HG03378 (cell line): ENCODE data around the gene DES.

ENCODE experiments used
- ATAC-seq: cut with Tn5 transposase; IDR thresholded peaks from one replicate; pipeline ENCODE4 v1.9.1; 2021; ENCODE audit warnings: mild to moderate bottlenecking, moderate library complexity; ENCODE audit not compliant: unreplicated experiment

The DES gene

DNA sequence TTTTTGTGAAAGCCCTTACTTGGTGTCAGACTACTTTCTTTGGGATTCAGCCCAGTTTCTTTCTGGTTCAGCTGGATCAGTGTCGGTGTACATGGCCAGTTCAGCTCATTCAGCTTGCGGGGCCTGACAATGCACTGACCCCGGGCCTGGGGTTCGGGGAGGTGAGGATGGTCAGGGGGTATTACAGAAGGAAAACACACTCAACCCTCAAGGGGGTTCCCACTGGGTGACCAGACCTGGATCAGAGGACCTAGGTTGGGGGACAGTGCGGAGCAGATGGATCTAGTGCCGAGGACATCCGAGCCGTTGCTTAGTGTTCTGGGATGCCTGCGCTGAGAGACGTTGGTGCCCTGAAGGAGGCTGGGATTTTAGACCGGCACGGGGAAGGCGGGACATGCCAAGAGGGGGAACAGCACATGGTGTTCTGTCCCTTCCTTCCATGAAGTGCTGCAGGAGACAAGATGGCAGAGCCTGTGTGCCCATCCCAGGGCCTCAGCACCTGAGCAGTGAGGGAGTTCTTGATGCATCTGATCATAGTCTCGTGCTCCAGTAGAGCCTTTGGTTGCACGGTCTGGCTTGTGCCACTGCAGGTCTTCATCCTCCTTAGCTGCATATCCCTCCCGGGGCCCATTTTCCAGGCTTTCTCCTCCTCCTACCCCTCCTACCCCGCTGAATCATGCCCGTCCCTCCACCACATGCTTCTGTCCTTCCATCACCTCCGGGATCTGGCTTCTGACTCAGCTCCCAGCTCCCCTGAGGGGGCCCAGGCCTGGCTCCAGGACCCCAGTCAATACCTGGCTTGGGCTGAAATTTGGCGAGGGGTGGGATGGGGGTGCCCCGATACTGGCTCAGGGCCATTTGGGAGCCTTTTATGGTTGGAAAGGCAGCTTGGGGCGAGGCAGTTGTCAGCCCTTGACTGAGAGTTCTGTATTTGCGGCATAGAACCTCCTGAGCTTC is 34.5 kb downstream of the DES start:
- no peak for ATAC-seq

DNA sequence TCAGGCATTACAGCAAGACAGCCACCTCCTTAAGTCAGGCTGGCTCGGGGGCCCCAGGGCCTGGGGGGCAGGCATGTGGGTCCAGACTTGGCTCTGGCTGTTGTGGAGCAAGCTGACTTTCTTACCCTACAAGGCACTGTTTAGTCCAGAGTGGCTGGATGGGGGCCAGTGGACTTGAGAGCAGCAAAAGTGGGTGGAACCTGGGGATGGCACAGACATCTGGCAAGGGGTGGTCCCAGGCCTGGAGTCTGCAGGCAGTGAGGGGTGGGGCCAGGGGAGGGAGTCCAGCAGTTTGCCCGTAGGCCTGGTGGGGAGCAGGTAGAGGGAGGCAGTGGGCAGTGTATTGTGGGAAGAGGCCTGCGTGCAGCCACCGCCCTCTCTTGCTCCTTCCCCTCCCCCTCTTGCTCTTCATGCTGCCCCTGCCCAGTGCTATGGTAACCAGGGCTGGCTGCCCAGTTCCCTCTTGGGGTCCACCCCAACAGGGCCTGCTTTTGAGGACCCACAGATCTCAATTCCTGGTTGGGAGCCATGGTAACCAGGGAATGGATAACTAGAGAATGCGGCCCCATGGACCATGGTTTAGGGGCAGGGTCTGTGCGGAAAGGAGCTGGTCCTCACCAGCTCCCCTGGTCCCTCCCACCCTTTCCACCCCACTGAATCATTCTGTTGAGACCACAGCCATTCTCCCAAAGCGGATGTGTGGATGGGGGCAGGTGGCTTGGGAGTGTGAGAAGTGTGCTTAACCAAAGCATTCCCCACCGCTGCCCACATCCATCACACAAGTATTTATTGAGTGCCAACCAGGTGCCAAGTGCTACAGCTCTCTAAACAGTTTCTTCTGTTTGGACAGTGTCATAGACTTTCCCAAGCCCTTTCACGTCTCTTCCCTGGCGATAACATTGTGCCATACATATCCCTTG is 35.8 kb downstream of the DES start:
- no peak for ATAC-seq

DNA sequence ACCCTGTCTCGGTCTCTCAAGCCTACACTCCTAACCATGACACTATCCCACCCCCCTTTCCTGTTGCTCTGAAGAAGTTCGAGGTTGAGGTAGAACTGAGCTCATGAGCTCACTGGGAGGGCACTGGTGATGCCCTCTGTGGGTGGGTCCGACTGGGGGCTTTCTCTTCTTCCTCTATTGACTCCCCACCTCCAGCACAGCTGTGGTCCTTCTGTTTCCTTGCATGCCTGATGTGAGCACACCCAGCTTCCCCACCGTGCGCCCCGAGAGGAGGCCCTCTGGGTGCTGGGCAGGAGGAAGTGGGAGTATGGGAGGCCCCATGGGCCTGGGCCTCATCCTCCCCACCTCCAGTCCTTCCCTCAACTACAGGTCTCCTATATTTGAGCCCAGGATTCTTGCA is 37.4 kb downstream of the DES start:
- no peak for ATAC-seq

DNA sequence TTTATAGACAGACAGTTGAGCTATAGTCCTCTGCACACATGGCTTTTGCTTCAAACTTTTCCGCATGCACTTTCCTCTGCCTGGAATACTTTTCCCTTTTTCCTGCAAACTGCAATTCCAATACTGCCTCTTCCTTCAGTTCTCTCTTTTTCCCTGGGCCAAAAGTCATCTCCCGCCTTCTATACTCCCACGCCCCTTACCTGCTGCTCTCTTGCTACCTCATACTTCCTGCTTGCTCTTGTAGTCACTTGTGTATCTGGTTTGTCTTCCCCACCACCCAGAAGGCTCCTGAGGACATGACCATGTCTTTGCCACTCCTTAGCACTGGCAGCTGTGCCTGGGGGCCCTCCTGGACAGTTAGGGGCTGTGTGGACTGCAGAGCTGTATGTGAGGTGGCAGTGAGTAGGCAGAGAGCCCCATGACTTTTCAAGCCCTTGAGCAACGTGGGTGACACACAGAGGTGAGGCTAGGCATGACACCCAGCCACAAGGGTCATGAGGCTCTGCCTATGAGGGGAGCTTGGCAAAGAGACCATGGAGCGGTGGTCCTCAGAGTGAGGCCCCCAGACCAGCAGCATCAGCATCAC is 39.7 kb downstream of the DES start:
- ATAC-seq = no peak

DNA sequence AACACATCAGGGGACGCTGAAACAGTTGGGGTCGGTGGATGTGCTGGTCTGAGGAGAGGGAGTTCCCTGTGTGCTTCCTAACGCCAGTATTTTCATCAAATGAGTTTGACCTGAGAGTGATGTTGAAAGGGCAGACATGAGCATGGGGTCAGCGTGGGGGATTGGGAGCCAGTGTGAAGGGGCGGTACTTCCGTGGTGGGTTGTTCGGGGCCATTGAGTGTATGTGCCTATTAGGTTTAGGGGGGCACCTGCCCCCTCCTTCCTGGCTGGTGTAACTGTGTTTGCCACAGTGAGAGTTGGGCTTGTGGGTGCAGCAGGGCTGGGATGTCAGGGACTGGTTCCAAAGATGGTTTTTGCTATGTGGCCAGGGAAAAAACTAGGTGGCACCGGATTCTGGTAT is 40.8 kb downstream of the DES start:
- no peak for ATAC-seq

DNA sequence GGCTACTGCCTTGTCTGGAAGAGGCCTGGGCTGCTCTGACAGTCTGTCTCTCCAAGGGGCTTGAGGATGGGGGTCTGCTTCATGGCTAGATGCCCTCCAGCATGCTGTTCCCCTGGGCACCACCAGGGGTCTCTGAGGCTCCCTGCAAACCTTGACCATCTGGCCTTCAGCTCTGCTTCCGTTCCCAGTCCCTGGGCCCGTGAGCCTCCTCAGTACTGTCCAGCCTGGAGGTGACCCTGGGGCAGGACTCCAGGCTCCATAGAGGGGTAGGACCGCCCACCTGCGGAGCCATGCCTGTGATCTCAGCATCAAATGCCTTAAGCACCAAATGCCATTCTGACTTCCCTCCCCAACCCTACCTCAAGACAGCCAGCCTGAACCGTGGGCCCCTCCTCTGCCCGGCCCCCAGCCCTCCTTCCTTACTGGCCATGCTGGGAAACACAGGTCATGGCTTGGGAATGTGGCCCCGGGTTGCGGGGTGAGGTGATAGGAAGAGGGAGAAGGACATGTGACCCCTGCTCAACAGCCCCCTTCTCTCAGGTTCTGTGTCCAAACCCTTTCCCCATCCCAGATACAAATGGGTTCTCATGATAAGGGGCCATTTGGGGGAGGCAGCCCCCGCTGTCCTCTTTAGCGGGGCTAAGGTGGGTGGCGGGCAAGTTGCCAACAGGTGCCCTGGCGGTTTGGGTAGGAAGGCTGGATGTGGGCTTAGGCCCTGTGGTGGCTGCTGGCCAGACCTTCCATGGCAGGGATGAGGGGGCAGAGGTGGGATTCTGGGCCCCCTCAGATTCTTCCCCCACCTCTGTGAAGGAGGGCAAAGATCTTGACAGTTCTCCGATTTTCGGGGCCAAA is 41.5 kb downstream of the DES start:
- peak; percentile 58 for ATAC-seq

DNA sequence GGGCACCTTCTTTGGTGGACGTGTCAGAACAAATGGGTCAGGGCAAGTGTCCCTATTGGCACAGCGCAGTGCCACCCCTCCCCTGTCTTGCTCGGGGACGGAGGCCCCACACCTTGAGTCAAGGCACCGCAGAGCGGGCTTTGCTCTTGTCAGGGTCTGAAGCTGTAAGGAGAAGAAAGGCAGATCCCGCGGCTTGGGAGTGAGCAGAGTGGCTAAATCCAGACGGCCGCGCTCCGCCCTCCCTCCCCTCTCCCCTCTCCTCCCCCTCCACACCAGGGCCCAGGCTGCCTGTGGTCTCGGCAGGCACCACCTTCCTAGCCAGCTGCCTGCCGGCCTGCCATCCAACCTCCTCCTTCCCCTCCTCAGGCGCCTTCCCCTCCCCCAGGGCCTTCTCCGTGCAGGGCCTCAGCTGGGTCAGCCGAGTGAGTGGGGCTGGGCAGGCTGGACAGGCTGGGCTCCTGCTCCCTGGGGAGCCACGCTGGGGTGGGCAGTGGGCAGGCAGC is 42.3 kb downstream of the DES start:
- ATAC-seq = no peak

DNA sequence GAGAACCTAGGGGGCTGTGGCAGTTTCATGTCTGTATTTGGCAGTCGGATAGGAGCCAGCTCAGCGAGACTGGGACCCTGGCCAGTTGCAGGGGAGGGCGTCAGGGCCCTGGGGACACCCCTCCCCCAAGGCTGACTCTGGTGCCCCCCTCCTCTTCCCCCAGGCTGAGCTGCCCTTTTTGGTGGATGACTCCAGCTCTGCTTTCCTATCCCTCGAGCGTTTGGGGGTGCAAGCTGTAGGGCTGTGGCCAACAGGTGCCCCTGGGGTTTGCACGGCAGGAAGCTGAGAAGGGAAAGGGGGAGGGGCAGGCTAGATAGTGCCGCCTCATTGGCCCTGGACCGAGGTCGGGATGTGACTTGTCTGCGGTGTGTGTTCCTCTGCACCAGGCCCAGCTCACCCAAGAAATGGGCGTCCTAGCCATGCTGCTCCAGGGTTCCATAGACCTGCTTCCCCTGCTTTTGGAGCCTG is 42.9 kb downstream of the DES start:
- ATAC-seq = no peak

DNA sequence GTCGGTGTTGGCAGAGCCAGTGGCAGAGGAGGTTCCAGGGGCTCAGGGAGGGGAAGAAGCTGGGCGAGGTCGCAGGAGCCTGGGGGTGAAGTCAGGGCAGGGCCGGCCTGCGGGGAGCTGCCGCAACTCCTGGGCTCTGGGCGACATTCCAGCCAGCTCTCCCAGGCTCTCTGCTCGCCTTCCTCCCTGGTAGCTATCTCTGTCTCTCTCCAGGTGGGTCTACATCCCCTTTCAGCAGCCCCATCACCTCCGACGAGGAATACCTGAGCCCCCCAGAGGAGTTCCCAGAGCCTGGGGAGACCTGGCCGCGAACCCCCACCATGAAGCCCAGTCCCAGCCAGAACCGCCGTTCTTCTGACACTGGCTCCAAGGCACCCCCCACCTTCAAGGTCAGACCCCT is 43.5 kb downstream of the DES start:
- ATAC-seq = no peak

DNA sequence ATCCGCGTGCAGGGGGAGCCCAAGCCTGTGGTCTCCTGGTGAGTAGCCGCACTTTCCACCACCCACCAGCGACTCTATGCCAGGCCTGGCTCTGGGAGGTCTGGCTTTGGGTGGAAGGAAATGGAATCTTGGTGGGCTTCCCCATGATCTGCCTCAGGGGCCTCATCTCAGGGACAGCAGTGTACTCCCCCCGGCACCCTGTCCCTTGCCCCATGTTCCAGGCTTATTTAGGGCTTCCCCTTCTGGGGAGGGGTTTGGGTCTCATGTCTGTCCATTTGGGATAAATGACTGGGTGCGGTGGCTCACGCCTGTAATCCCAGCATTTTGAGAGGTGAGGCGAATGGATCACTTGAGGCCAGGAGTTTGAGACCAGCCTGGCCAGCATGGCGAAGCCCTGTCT is 44.2 kb downstream of the DES start:
- no peak for ATAC-seq

DNA sequence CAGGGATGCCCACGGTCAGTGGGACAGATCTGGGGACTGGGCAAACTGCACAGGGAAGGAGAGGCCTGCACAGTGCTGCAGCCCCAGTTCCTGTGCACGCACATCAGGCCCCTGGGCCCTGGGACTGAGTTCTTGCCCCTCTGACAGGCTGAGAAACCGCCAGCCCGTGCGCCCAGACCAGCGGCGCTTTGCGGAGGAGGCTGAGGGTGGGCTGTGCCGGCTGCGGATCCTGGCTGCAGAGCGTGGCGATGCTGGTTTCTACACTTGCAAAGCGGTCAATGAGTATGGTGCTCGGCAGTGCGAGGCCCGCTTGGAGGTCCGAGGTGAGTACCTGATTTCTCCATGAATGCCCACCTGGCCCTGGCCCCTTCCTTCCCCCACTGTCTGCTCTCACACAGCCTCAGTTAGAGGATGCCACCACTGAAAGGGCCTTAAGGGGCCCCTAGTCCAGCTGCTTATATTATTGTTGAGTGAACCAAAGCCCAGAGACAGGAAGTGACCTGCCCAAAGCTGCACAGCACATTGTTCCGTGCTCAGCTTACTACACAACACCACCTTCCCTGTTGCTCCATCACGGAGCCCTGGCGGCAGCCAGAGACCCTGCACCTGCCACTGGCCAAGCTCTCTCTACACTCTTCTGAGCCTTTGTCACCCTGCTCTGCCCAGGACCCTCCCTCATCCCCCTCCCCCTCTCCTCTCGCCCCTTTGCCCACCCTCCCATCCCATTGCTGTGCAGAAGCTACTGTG is 46.3 kb downstream of the DES start:
- ATAC-seq = no peak

DNA sequence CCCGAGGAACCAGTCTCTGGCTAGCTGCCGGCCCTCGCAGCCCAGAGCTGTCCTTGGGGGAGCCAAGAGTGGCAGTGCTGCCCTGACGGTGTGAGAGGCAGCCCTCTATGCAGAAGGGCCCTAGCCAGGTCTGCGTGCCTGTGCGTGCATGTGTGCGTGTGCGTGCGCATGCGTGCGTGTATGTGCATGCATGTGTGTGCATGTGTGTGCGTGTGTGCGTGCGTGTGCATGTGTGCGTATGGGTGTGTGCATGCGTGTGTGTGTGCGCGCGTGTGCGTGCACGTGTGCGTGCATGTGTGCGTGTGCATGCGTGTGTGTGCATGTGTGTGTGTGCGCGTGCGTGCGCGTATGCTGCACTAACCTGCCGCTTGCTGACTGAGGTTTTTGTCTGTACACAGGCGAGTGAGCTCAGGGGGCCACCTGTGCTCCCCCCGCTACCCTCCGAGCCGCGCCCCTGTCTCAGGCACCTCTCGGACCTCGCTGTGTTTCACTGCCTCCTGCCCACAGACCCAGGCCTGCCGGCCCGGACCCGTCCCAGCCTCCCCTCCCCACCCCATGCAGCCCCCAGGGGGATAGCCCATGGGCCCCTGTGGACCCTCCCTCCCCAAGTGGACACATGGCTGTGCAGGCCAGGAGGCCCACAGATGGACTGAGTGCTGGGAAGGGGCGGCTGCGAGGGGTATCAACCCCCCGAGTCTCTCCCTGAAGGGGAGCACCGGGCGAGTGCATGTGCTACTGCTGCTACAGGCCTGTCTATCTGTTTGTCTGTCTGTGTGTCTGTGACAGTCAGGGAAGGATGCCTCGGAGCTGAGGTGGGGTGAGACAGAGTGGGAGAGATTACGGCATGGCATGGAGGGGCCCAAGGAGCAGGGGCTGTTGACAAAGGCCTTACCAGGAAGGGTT is 47.7 kb downstream of the DES start:
- no peak for ATAC-seq

DNA sequence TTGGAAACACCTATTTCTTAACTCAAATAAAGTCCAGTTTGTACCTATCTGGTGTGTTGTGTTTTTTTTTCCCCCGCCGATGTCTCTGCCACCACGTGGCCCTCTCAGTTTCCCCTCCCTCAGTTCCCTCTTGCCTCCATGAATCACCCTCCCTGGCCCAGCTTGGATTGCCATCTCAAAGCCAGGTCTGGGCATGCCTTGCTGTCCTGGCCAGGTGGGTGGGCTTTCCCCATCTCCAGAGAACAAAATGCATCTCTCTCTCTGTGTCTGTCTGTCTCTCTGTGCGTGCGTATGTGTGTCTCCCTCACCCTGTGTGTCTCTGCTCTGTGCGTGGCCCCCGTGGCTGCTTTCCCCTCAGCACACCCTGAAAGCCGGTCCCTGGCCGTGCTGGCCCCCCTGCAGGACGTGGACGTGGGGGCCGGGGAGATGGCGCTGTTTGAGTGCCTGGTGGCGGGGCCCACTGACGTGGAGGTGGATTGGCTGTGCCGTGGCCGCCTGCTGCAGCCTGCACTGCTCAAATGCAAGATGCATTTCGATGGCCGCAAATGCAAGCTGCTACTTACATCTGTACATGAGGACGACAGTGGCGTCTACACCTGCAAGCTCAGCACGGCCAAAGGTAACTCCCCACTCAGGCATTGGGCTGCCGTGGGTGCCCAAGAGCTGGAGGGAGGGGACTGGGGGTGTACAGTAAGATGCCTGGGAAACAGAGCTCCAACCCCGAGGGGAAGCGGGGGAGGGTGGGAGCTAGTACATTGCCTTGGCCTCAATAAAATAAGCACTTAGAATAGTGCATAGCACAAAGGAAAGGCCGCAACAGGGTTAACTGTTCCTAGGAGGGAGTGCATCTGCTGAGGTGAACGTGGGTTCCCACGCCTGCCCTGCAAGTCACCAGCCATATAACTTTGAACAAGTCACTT is 48.9 kb downstream of the DES start:
- no peak for ATAC-seq

DNA sequence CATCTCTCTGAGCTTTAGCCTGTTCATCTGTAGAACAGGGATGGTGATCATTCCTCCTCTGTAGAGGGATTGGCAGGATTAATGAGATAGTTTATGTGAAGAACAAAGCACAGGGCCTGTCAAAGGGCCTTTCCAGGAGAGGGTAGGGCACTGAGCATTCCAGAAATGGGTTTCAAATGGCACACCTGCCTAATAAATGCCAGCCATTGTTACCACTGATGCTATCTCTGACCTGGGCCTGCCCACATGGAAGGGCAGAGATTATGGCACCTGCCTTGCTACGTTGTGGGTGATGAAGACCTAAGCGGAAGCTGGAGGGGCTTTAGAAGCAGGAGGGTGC is 49.5 kb downstream of the DES start:
- ATAC-seq = no peak

DNA sequence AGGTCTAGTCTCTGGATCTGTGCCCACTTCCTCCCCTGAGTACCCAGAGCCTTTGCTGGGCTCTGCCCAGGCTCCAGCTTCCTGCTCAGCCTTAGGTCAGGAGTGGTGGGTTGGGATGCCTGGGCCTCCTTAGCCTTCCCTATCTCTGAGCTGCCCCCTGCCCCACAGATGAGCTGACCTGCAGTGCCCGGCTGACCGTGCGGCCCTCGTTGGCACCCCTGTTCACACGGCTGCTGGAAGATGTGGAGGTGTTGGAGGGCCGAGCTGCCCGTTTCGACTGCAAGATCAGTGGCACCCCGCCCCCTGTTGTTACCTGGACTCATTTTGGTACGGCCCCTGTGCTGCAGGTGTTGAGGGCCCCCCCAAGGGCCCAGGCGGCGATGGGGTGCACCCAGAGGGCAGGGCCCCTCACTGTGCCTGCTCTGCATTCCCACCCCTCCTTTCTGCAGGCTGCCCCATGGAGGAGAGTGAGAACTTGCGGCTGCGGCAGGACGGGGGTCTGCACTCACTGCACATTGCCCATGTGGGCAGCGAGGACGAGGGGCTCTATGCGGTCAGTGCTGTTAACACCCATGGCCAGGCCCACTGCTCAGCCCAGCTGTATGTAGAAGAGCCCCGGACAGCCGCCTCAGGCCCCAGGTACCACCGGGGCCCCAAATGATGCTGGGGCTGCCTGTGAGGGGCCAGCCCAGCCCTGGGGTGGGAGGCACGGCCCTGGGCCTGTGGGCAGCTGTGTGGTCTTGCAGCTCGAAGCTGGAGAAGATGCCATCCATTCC is 50.4 kb downstream of the DES start:
- no peak for ATAC-seq

DNA sequence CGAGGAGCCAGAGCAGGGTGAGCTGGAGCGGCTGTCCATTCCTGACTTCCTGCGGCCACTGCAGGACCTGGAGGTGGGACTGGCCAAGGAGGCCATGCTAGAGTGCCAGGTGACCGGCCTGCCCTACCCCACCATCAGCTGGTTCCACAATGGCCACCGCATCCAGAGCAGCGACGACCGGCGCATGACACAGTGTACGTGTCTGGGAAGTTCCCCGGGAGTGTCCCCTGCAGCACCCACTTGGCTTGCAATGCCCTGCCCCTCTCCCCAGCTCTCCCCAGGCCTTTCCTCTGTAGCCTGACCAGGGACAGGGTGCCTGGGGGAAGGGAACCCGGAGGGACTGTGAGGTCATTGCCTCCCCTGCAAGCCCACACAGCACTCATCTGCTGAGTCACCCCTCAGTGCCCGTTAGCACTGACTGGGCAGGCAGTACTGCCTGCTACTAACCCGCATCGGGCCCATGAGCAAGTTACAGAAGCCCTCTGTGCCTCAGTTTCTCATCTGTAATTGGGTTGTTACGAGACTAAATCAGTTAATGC is 51.1 kb downstream of the DES start:
- no peak for ATAC-seq

DNA sequence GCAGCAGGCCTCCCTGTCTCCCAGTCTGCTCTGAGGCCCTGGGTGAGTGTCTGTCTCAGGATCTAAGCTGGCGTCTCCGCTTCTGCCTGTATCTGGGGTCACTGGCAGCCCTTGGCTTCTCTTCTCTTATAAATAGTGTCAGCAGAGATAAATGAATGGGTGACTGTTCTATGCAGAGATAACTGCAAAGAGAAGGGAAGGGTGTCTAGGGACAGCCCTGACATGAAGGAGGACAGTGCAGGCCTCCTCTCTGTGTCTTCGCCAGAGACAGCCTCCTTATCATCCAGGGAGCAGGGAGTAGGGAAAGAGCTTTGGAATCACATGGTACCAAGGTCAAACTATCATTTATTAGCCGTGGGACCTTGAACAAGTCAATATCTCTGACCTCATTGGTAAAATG is 52.3 kb downstream of the DES start:
- ATAC-seq = no peak
